H9 (cell line): ENCODE measurements around the gene TMEM181. TPM values are rescaled to one million over a fixed set of nuclear protein-coding genes. Genes with fewer than 3 reads are reported as not detected.

Experiments used
- DNase-seq: peaks from one replicate; pipeline ENCODE4 v3.0.0-alpha.2; 2017
- H2AFZ ChIP-seq: one replicate; pipeline ENCODE4 v1.6.1; 2013; ENCODE audit warnings: mild to moderate bottlenecking, low read length, control low read depth, moderate library complexity
- H2AK5ac ChIP-seq: 2 replicates; pipeline ENCODE4 v1.6.1; 2013; ENCODE audit warnings: low read length, control low read depth, mixed read lengths; ENCODE audit not compliant: insufficient read length
- H2BK120ac ChIP-seq: one replicate; pipeline ENCODE4 v1.6.1; 2013; ENCODE audit warnings: low read depth, mild to moderate bottlenecking, low read length, control low read depth, inconsistent platforms; ENCODE audit not compliant: poor library complexity, severe bottlenecking
- H2BK12ac ChIP-seq: 2 replicates; pipeline ENCODE4 v1.6.1; 2013; ENCODE audit warnings: low read length, control low read depth, mixed read lengths, low read depth; ENCODE audit not compliant: insufficient read length
- H2BK15ac ChIP-seq: 2 replicates; pipeline ENCODE4 v1.6.1; 2013; ENCODE audit warnings: low read depth, low read length, control low read depth
- H2BK20ac ChIP-seq: one replicate; pipeline ENCODE4 v1.6.1; 2013; ENCODE audit warnings: low read depth, mild to moderate bottlenecking, low read length, control low read depth, inconsistent platforms; ENCODE audit not compliant: poor library complexity, severe bottlenecking
- H2BK5ac ChIP-seq: 2 replicates; pipeline ENCODE4 v1.6.1; 2013; ENCODE audit warnings: low read length, control low read depth, mixed read lengths; ENCODE audit not compliant: insufficient read length
- H3K14ac ChIP-seq: 2 replicates; pipeline ENCODE4 v1.6.1; 2013; ENCODE audit warnings: low read length, control low read depth; ENCODE audit not compliant: insufficient read depth
- H3K18ac ChIP-seq: 2 replicates; pipeline ENCODE4 v1.6.1; 2013; ENCODE audit warnings: low read depth, mild to moderate bottlenecking, mixed read lengths, low read length, control low read depth; ENCODE audit not compliant: insufficient read length
- H3K23ac ChIP-seq: 2 replicates; pipeline ENCODE4 v1.6.1; 2013; ENCODE audit warnings: low read length, control low read depth, mixed read lengths, low read depth; ENCODE audit not compliant: insufficient read length
- H3K23me2 ChIP-seq: 2 replicates; pipeline ENCODE4 v1.6.1; 2013; ENCODE audit warnings: low read depth, mild to moderate bottlenecking, mixed read lengths, low read length, control low read depth; ENCODE audit not compliant: insufficient read length, poor library complexity, severe bottlenecking
- H3K27ac ChIP-seq: 2 replicates; pipeline ENCODE4 v1.5.1; 2013; ENCODE audit warnings: low read length, control low read depth, mixed read lengths, low read depth; ENCODE audit not compliant: insufficient read length
- H3K27me3 ChIP-seq: 2 replicates; pipeline ENCODE4 v1.6.1; 2013; ENCODE audit warnings: low read length, control low read depth, inconsistent platforms; ENCODE audit not compliant: insufficient read depth
- H3K4ac ChIP-seq: 2 replicates; pipeline ENCODE4 v1.6.1; 2013; ENCODE audit warnings: low read depth, mild to moderate bottlenecking, control low read depth, inconsistent platforms, low read length, moderate library complexity
- H3K4me1 ChIP-seq: 2 replicates; pipeline ENCODE4 v1.6.1; 2013; ENCODE audit warnings: low read length, control low read depth, inconsistent platforms; ENCODE audit not compliant: insufficient read depth
- H3K4me2 ChIP-seq: 2 replicates; pipeline ENCODE4 v1.6.1; 2013; ENCODE audit warnings: low read length, control low read depth, mixed read lengths; ENCODE audit not compliant: insufficient read length, insufficient read depth
- H3K56ac ChIP-seq: 2 replicates; pipeline ENCODE4 v1.6.1; 2013; ENCODE audit warnings: low read depth, mild to moderate bottlenecking, mixed read lengths, low read length, control low read depth; ENCODE audit not compliant: insufficient read length
- H3K79me1 ChIP-seq: 2 replicates; pipeline ENCODE4 v1.6.1; 2013; ENCODE audit warnings: low read depth, mild to moderate bottlenecking, moderate library complexity, low read length, control low read depth, inconsistent platforms; ENCODE audit not compliant: insufficient read depth, poor library complexity, severe bottlenecking
- H3K79me2 ChIP-seq: 2 replicates; pipeline ENCODE4 v1.6.1; 2013; ENCODE audit warnings: low read length, control low read depth, inconsistent platforms; ENCODE audit not compliant: insufficient read depth
- H3K9ac ChIP-seq: 2 replicates; pipeline ENCODE4 v1.6.1; 2013; ENCODE audit warnings: low read length, control low read depth, mixed read lengths; ENCODE audit not compliant: insufficient read length; ENCODE audit errors: extremely low read depth
- H3K9me3 ChIP-seq: one replicate; pipeline ENCODE4 v1.6.1; 2013; ENCODE audit warnings: low read depth, low read length, inconsistent platforms; ENCODE audit not compliant: control insufficient read depth
- H3T11ph ChIP-seq: one replicate; pipeline ENCODE4 v1.6.1; 2013; ENCODE audit warnings: mild to moderate bottlenecking, low read length, control low read depth, inconsistent platforms
- H4K20me1 ChIP-seq: one replicate; pipeline ENCODE4 v1.6.1; 2013; ENCODE audit not compliant: control insufficient read depth, insufficient read length, insufficient read depth
- H4K5ac ChIP-seq: 2 replicates; pipeline ENCODE4 v1.6.1; 2013; ENCODE audit warnings: low read depth, mild to moderate bottlenecking, mixed read lengths, low read length, control low read depth; ENCODE audit not compliant: insufficient read length
- H4K8ac ChIP-seq: replicated peaks from 2 replicates; pipeline ENCODE4 v1.6.1; 2013; ENCODE audit warnings: low read length, control low read depth, mixed read lengths, low read depth; ENCODE audit not compliant: insufficient read length
- H4K91ac ChIP-seq: 2 replicates; pipeline ENCODE4 v1.6.1; 2013; ENCODE audit warnings: low read depth, mild to moderate bottlenecking, moderate library complexity, mixed read lengths, low read length, control low read depth; ENCODE audit not compliant: insufficient read length
- H3K27ac Mint-ChIP-seq, 3 experiments: 2 replicates in 2 of 3; 3 replicates in 1 of 3; pipeline ENCODE4 v1.8.0; 2020 to 2021; ENCODE audit warnings: mixed read lengths in 3 of 3, mild to moderate bottlenecking in 1 of 3, moderate library complexity in 1 of 3
- H3K27me3 Mint-ChIP-seq: 2 replicates; pipeline ENCODE4 v1.8.0; 2021; ENCODE audit warnings: low read depth, mild to moderate bottlenecking, moderate library complexity, mixed read lengths
- H3K36me3 Mint-ChIP-seq, 3 experiments: 2 replicates in 2 of 3; 3 replicates in 1 of 3; pipeline ENCODE4 v1.8.0; 2020 to 2021; ENCODE audit warnings: low read depth in 3 of 3, mixed read lengths in 3 of 3; ENCODE audit not compliant: insufficient read depth in 1 of 3
- H3K4me1 Mint-ChIP-seq, 2 experiments: 2 replicates each; pipeline ENCODE4 v1.8.0; 2020; ENCODE audit warnings: mixed read lengths in 2 of 2
- H3K4me3 Mint-ChIP-seq, 2 experiments: 2 replicates in 1 of 2; 3 replicates in 1 of 2; pipeline ENCODE4 v1.8.0; 2020 to 2021; ENCODE audit warnings: mild to moderate bottlenecking in 2 of 2, mixed read lengths in 2 of 2, moderate library complexity in 1 of 2
- H3K9me3 Mint-ChIP-seq, 2 experiments: 2 replicates in 1 of 2; 3 replicates in 1 of 2; pipeline ENCODE4 v1.8.0; 2020; ENCODE audit warnings: mild to moderate bottlenecking in 2 of 2, mixed read lengths in 2 of 2, moderate library complexity in 1 of 2
- CTCF ChIP-seq: fragments of 200-600 bp; sonication (generic); conservative IDR thresholded peaks from 3 replicates; pipeline ENCODE4 v1.8.0; 2021; ENCODE audit warnings: antibody characterized with exemption, mild to moderate bottlenecking
- WGBS: extraction: QIAGEN DNeasy Blood & Tissue Kit; methylation state at CpG from one replicate; pipeline ENCODE4 v1.1.7; 2013; ENCODE audit warnings: missing lambda C conversion rate, low lambda C conversion rate, mixed read lengths; ENCODE audit not compliant: insufficient read length; ENCODE audit errors: extremely low coverage; 5-methylcytosine and 5-hydroxymethylcytosine counted together
- total RNA-seq: library from RNA; stranded (reverse); gene quantifications from 2 replicates; pipeline ENCODE4 v1.2.1, GENCODE V29; 2021

The TMEM181 gene
- total RNA-seq, 1 experiment from 2014 or later: 24.4 TPM

- Histone ChIP-seq H3K18ac (no peak overlapping the region), H3K27ac (no peak overlapping the region), H2BK120ac (no peak overlapping the region), H3K9me3 (no peaks in the 10 kb centered on the region), H3K4ac (no peak overlapping the region), H2BK5ac (no peak overlapping the region), H4K8ac (no peak overlapping the region), H3K27me3 (no peaks in the 10 kb centered on the region), H3K14ac (no peak overlapping the region), H3K23ac (no peak overlapping the region), H2BK20ac (no peak overlapping the region), H3T11ph (no peak overlapping the region), H2BK15ac (no peak overlapping the region), H3K23me2 (no peaks in the 10 kb centered on the region), H3K4me2 (no peak overlapping the region), H3K56ac (no peak overlapping the region), H3K79me2 (no peaks in the 10 kb centered on the region), H4K5ac (no peak overlapping the region), H3K4me1 (no peaks in the 10 kb centered on the region), H4K20me1 (peaks cover 2% of the 10 kb centered on the region), H4K91ac (no peak overlapping the region), H2AK5ac (no peak overlapping the region), H2AFZ (no peak overlapping the region), H2BK12ac (no peak overlapping the region), H3K79me1 (no peaks in the 10 kb centered on the region), H3K9ac (no peak overlapping the region)
- no peak for TF ChIP-seq CTCF
- DNase-seq: no peak
- H3K27me3 Mint-ChIP-seq: peaks cover 5% of the 10 kb centered on the region
- H3K4me1 Mint-ChIP-seq: peaks cover 24 to 31% of the 10 kb centered on the region in 2 experiments
- H3K9me3 Mint-ChIP-seq: no peaks in the 10 kb centered on the region
- 0 out of 7 replicates have a peak overlapping the region, but pooled peaks of 1 of the 3 experiments have one; percentile 5 for H3K27ac Mint-ChIP-seq
- no peaks in the 10 kb centered on the region for H3K36me3 Mint-ChIP-seq
- no peak overlapping the region for H3K4me3 Mint-ChIP-seq
- no CpG with 5 or more reads among the region's 6 CpGs for WGBS
These were observed 94.6 kb downstream of the TMEM181 start for GRCh38 chr6:158654498-158654897.
